Neural cell (in vitro differentiated cells): ENCODE measurements around the gene IL1RL2. TPM values are rescaled to one million over a fixed set of nuclear protein-coding genes. Genes with fewer than 3 reads are reported as not detected.

Experiments used
- H2AFZ ChIP-seq: fragments of 200-600, 300-800 bp; sonication (generic), shearing (Covaris generic); 2 replicates; pipeline ENCODE4 v1.6.0; 2014; ENCODE audit warnings: low read depth, mild to moderate bottlenecking, antibody characterized with exemption, low read length, moderate library complexity
- H3F3A ChIP-seq: fragments of 200-600 bp; shearing (Covaris generic); 2 replicates; pipeline ENCODE4 v1.6.1; 2016; ENCODE audit warnings: mild to moderate bottlenecking, moderate library complexity, mixed read lengths, antibody characterized with exemption, low read length; ENCODE audit not compliant: insufficient read depth, poor library complexity, severe bottlenecking
- H3K27ac ChIP-seq: fragments of 200-600, 300-800 bp; sonication (generic), shearing (Covaris generic); 2 replicates; pipeline ENCODE4 v1.5.1; 2014; ENCODE audit warnings: mild to moderate bottlenecking, low read length, moderate library complexity
- H3K27me3 ChIP-seq: fragments of 300-800, 200-600 bp; sonication (generic), shearing (Covaris generic); 2 replicates; pipeline ENCODE4 v1.6.0; 2014; ENCODE audit warnings: mild to moderate bottlenecking, low read depth, low read length, moderate library complexity; ENCODE audit not compliant: insufficient read depth
- H3K36me3 ChIP-seq: fragments of 300-800, 200-600 bp; sonication (generic), shearing (Covaris generic); 2 replicates; pipeline ENCODE4 v1.5.1; 2014; ENCODE audit warnings: mild to moderate bottlenecking, antibody characterized with exemption, low read length, moderate library complexity; ENCODE audit not compliant: insufficient read depth
- H3K4me2 ChIP-seq: fragments of 300-800, 200-600 bp; sonication (generic), shearing (Covaris generic); 2 replicates; pipeline ENCODE4 v1.6.0; 2014; ENCODE audit warnings: mild to moderate bottlenecking, low read length
- H3K4me3 ChIP-seq: fragments of 300-800, 200-600 bp; sonication (generic), shearing (Covaris generic); 2 replicates; pipeline ENCODE4 v1.5.1; 2014; ENCODE audit warnings: mild to moderate bottlenecking, low read length, moderate library complexity
- H3K79me2 ChIP-seq: fragments of 200-600 bp; shearing (Covaris generic); replicated peaks from 2 replicates; pipeline ENCODE4 v1.6.0; 2014; ENCODE audit warnings: mild to moderate bottlenecking, low read length, moderate library complexity; ENCODE audit not compliant: insufficient read depth
- H3K9ac ChIP-seq: fragments of 300-800, 200-600 bp; sonication (generic), shearing (Covaris generic); 2 replicates; pipeline ENCODE4 v1.6.1; 2016; ENCODE audit warnings: mild to moderate bottlenecking, low read length, mixed read lengths
- H3K9me2 ChIP-seq: fragments of 200-600 bp; shearing (Covaris generic); 2 replicates; pipeline ENCODE4 v1.6.1; 2016; ENCODE audit warnings: mild to moderate bottlenecking, low read length, mixed read lengths; ENCODE audit not compliant: insufficient read depth
- H3K9me3 ChIP-seq: fragments of 200-600, 300-800 bp; sonication (generic), shearing (Covaris generic); 2 replicates; pipeline ENCODE4 v1.6.1; 2016; ENCODE audit warnings: mild to moderate bottlenecking, mixed run types, low read length, moderate library complexity, mixed read lengths
- H4K20me1 ChIP-seq: fragments of 200-600 bp; shearing (Covaris generic); 2 replicates; pipeline ENCODE4 v1.6.1; 2016; ENCODE audit warnings: mild to moderate bottlenecking, mixed run types; ENCODE audit not compliant: insufficient read depth
- EP300 ChIP-seq: fragments of 450-650 bp; conservative IDR thresholded peaks from 2 replicates; pipeline ENCODE4 v1.6.1; 2014; ENCODE audit warnings: antibody characterized with exemption, mild to moderate bottlenecking, moderate library complexity; ENCODE audit not compliant: poor library complexity, severe bottlenecking
- EZH2 ChIP-seq: fragments of 200-600, 300-800 bp; shearing (Covaris generic), sonication (generic); IDR thresholded peaks from 2 replicates; pipeline ENCODE4 v1.6.1; 2014; ENCODE audit warnings: antibody characterized with exemption, low read length, borderline replicate concordance, mild to moderate bottlenecking; ENCODE audit not compliant: insufficient read depth, poor library complexity, severe bottlenecking
- MXI1 ChIP-seq: fragments of 450-650 bp; conservative IDR thresholded peaks from 2 replicates; pipeline ENCODE4 v1.6.1; 2014; ENCODE audit warnings: antibody characterized with exemption, mild to moderate bottlenecking; ENCODE audit not compliant: poor library complexity, severe bottlenecking
- POLR2AphosphoS5 ChIP-seq: IDR thresholded peaks from 2 replicates; pipeline ENCODE4 v1.6.1; 2012
- RAD21 ChIP-seq: fragments of 450-650 bp; conservative IDR thresholded peaks from 2 replicates; pipeline ENCODE4 v1.6.1; 2014; ENCODE audit warnings: antibody characterized with exemption, mild to moderate bottlenecking, moderate library complexity
- SMC3 ChIP-seq: fragments of 450-650 bp; conservative IDR thresholded peaks from 2 replicates; pipeline ENCODE4 v1.6.1; 2014; ENCODE audit warnings: antibody characterized with exemption, mild to moderate bottlenecking, moderate library complexity; ENCODE audit not compliant: poor library complexity
- TAF1 ChIP-seq: IDR thresholded peaks from 2 replicates; pipeline ENCODE4 v1.6.1; 2012; ENCODE audit warnings: low read depth
- polyA plus RNA-seq: library from polyadenylated mRNA; depleted of rRNA; stranded (reverse); fragments of >200 nt; gene quantifications from 2 replicates; pipeline ENCODE4 v1.2.3, GENCODE V29; 2014
- TF ChIP-seq, protein P1 (sequence below): fragments of 450-650 bp; IDR thresholded peaks from 2 replicates; pipeline ENCODE4 v1.5.1; 2014; ENCODE audit warnings: antibody characterized with exemption, mild to moderate bottlenecking, moderate library complexity; ENCODE audit not compliant: poor library complexity, severe bottlenecking
- TF ChIP-seq, protein P2 (sequence below): IDR thresholded peaks from 2 replicates; pipeline ENCODE4 v1.6.1; 2012; ENCODE audit warnings: borderline replicate concordance

IL1RL2 gene
- polyA plus RNA-seq, 1 donor from 2014 or later: not detected

DNA sequence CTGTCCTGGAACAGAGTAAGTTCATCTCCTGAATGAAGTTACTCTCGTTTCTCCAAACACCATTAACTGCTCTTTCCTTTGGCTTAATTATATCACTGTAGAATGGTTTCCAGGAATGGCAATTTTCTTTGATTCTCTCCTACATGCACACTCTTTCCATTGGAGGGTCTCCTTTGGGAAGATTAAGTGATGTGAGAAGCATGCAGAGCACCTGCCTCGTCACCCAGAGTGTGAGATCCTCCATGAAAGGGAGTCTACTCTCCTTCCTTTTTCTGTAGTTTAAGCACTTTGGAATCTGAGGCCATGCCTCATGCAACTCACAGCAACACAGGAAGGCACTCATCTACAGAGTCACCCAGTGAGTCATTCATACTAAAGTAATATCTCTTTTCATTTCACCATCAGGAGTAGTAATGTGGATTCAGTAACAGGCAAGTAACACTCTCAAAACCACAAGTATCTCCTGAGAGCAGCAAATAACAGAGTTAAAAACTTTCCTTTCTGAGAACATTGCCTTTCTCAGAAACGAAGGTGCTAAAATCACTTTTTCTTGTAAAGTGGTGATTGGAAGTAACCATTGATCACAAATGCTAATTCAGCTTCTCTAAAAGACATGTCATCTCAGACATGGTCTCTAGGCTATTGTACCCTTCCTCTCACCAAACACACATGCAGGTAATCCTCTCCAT, 71.7 kb downstream of the IL1RL2 start:
- H2AFZ ChIP-seq: no peak overlapping the region

DNA sequence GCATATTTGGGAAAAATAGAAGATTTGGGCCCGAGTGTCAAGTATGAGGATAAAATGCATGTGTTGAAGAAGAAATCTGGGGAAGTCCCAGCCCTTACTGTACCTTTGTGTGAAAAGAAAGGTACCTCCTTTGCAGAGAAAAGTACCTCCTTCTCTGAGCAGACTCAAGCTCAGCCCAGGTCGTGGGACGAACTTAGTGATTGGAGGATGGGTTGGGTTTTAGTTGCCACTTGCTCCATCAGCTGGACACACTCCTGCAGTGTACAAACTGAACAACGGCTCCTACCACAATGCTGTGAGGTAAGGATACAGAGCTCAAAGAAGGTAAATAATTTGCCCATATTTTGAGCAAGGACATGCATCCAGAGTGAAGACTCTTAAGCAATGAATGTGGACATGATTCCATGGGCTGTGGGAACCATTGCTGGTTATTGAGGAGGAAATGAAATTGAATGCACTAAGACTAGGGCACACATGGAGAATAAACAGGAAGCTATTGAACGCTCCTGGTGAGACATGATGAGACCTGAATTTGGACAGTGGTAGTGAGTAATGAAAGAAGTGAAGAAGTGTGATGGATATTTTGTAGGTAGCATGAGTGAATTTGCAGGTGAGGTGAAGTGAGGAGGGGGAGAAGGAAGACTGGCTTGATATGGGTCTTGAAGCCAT, 74.8 kb downstream of the IL1RL2 start:
- no peaks in the 10 kb centered on the region for H3K79me2 ChIP-seq
- no peaks in the 10 kb centered on the region for H3K9me2 ChIP-seq
- H4K20me1 ChIP-seq: no peaks in the 10 kb centered on the region
- H3K4me2 ChIP-seq: no peak overlapping the region
- H3K36me3 ChIP-seq: no peaks in the 10 kb centered on the region
- no peak overlapping the region for H2AFZ ChIP-seq
- H3K9me3 ChIP-seq: no peaks in the 10 kb centered on the region
- H3K4me3 ChIP-seq: no peak overlapping the region
- H3K27ac ChIP-seq: no peak overlapping the region
- no peaks in the 10 kb centered on the region for H3K27me3 ChIP-seq
- no peaks in the 10 kb centered on the region for H3F3A ChIP-seq
- H3K9ac ChIP-seq: no peak overlapping the region
- no peak for TF ChIP-seq RAD21
- no peak for TF ChIP-seq POLR2AphosphoS5
- TF ChIP-seq, protein P1, sequence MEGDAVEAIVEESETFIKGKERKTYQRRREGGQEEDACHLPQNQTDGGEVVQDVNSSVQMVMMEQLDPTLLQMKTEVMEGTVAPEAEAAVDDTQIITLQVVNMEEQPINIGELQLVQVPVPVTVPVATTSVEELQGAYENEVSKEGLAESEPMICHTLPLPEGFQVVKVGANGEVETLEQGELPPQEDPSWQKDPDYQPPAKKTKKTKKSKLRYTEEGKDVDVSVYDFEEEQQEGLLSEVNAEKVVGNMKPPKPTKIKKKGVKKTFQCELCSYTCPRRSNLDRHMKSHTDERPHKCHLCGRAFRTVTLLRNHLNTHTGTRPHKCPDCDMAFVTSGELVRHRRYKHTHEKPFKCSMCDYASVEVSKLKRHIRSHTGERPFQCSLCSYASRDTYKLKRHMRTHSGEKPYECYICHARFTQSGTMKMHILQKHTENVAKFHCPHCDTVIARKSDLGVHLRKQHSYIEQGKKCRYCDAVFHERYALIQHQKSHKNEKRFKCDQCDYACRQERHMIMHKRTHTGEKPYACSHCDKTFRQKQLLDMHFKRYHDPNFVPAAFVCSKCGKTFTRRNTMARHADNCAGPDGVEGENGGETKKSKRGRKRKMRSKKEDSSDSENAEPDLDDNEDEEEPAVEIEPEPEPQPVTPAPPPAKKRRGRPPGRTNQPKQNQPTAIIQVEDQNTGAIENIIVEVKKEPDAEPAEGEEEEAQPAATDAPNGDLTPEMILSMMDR: no peak
- TF ChIP-seq SMC3: no peak
- no peak for TF ChIP-seq EP300
- TF ChIP-seq TAF1: no peak
- TF ChIP-seq EZH2: no peak
- TF ChIP-seq, protein P2, sequence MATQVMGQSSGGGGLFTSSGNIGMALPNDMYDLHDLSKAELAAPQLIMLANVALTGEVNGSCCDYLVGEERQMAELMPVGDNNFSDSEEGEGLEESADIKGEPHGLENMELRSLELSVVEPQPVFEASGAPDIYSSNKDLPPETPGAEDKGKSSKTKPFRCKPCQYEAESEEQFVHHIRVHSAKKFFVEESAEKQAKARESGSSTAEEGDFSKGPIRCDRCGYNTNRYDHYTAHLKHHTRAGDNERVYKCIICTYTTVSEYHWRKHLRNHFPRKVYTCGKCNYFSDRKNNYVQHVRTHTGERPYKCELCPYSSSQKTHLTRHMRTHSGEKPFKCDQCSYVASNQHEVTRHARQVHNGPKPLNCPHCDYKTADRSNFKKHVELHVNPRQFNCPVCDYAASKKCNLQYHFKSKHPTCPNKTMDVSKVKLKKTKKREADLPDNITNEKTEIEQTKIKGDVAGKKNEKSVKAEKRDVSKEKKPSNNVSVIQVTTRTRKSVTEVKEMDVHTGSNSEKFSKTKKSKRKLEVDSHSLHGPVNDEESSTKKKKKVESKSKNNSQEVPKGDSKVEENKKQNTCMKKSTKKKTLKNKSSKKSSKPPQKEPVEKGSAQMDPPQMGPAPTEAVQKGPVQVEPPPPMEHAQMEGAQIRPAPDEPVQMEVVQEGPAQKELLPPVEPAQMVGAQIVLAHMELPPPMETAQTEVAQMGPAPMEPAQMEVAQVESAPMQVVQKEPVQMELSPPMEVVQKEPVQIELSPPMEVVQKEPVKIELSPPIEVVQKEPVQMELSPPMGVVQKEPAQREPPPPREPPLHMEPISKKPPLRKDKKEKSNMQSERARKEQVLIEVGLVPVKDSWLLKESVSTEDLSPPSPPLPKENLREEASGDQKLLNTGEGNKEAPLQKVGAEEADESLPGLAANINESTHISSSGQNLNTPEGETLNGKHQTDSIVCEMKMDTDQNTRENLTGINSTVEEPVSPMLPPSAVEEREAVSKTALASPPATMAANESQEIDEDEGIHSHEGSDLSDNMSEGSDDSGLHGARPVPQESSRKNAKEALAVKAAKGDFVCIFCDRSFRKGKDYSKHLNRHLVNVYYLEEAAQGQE: no peak

More for the DNA sequence above, 71.7 kb downstream of the IL1RL2 start:
- Histone ChIP-seq H3K27me3 (no peaks in the 10 kb centered on the region), H3K9ac (no peak overlapping the region), H3K4me2 (no peak overlapping the region), H3K79me2 (no peaks in the 10 kb centered on the region), H3K9me2 (no peaks in the 10 kb centered on the region), H3F3A (no peaks in the 10 kb centered on the region), H4K20me1 (no peaks in the 10 kb centered on the region), H3K4me3 (no peak overlapping the region), H3K27ac (no peak overlapping the region), H3K36me3 (no peaks in the 10 kb centered on the region), H3K9me3 (no peaks in the 10 kb centered on the region)
- TF ChIP-seq MXI1 (no peak), EZH2 (no peak), EP300 (no peak), POLR2AphosphoS5 (no peak), TAF1 (no peak), RAD21 (no peak), SMC3 (no peak)
- TF ChIP-seq, protein P2: no peak
- TF ChIP-seq, protein P1: no peak
